Astrocyte of the spinal cord (primary cell): ENCODE measurements around the gene SORL1-AS1.

ENCODE experiments used
- DNase-seq: peaks from one replicate; pipeline ENCODE4 v3.0.0; 2011; ENCODE audit warnings: low read depth, low spot score
- H3K4me3 ChIP-seq: 2 replicates; pipeline ENCODE4 v1.5.1; 2011; ENCODE audit warnings: low read depth, mild to moderate bottlenecking, low read length, moderate library complexity
- in situ Hi-C: cut with HindIII; loops from 2 replicates; pipeline ENCODE4 v1.10.0; 2017; ENCODE audit warnings: low sequenced_read_pairs
- TF ChIP-seq, protein P1 (sequence below): IDR thresholded peaks from 2 replicates; pipeline ENCODE4 v1.5.1; 2012; ENCODE audit warnings: low read depth, mild to moderate bottlenecking, low read length, inconsistent platforms

SORL1-AS1 gene

DNA sequence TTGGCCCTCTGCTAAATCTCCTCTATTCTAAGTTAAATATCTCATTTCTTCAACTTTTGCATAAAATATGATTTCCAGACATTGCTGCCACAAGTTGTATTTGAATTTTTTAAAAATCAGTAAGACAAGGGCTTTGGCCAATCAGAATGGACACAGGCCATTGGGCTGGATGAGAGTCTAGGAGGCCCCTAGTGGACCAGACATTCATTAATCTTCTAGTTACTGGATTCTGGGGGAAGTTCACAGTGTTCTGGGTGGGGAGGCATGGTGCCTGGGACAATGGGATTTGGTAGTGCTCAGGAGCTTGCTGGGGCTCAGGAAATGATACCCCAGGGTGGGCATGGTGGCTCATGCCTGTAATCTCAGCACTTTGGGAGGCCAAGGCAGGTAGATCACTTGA lies 13.0 kb downstream of the SORL1-AS1 start:
- no peak overlapping the region for H3K4me3 ChIP-seq
- TF ChIP-seq, protein P1, sequence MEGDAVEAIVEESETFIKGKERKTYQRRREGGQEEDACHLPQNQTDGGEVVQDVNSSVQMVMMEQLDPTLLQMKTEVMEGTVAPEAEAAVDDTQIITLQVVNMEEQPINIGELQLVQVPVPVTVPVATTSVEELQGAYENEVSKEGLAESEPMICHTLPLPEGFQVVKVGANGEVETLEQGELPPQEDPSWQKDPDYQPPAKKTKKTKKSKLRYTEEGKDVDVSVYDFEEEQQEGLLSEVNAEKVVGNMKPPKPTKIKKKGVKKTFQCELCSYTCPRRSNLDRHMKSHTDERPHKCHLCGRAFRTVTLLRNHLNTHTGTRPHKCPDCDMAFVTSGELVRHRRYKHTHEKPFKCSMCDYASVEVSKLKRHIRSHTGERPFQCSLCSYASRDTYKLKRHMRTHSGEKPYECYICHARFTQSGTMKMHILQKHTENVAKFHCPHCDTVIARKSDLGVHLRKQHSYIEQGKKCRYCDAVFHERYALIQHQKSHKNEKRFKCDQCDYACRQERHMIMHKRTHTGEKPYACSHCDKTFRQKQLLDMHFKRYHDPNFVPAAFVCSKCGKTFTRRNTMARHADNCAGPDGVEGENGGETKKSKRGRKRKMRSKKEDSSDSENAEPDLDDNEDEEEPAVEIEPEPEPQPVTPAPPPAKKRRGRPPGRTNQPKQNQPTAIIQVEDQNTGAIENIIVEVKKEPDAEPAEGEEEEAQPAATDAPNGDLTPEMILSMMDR: no peak
- no peak for DNase-seq
- in situ Hi-C loops: no loop called here

DNA sequence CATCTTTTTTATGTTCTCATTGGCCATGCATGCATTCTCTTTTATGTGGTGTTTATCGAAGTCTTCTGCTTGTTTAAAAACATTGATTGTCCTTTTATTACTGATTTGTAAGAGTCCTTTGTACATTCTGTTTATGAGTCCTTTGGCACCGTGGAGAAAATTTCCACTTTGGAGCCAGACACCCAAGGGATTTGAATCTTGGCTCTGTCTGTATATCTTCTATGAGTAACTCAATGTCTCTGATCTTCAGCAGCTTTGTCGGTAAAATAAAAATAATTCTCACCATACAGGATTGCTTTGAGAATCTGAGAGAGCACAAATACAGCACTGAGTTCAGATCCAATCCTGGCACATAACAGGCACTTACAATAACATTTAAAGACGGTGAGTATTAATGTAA lies 13.4 kb downstream of the SORL1-AS1 start:
- no peak overlapping the region for H3K4me3 ChIP-seq
- TF ChIP-seq, protein P1: no peak
- in situ Hi-C loops: no loop called here
- no peak for DNase-seq

DNA sequence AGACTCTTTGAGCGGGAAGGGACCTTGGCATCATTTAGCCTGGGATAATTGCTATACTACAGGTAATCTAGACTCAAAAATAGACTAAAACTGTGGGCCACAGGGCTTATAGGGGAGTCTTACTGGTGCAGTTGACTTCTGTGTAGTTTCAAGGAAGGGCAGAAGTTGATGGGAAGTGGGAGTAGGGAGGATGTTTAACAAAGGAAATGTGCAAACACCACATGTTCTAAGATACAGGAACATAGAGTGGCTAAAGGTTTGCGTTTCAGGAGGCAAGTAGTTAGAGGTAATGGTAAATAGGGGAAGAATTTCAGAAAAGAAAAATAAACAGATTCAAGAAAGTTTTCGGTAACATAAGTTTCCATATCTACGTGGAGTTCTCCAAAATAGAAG lies 15.1 kb downstream of the SORL1-AS1 start:
- DNase-seq: no peak
- no peak overlapping the region for H3K4me3 ChIP-seq
- in situ Hi-C loops: no loop called here

DNA sequence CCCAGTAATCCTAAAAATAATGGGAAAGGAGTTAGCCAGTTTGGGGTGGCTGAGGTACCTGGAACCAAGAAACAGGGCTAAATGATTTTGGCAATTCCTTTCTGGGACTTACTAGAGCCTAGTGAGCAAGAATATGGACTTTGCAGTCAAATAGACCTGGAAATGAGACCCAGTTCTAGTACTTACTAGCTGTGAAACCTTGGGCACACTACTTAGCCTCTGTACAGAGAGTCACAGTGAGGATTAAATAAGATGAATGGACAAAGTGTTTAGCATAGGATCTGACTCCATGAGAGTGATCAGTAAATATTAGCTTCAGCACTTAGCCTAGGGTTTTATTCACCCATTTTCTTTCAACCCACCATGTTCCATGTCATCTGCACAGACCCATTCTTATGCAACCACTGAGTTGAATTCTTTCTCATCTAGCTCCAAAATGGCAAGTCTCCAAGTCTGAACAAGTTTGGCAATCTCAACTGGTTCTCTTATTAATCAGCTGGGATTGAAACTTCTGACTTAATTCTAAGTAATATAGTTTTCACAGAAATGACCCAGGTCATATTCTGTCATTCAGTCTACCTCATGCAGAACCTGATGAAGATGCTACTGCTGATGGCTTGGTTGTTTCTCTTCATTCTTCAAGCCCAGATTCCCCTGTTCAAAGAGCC lies 15.6 kb downstream of the SORL1-AS1 start:
- in situ Hi-C loops: no loop called here
- H3K4me3 ChIP-seq: no peak overlapping the region
- TF ChIP-seq, protein P1: no peak
- DNase-seq: no peak

More for the DNA sequence above, 15.1 kb downstream of the SORL1-AS1 start:
- TF ChIP-seq, protein P1: no peak

DNA sequence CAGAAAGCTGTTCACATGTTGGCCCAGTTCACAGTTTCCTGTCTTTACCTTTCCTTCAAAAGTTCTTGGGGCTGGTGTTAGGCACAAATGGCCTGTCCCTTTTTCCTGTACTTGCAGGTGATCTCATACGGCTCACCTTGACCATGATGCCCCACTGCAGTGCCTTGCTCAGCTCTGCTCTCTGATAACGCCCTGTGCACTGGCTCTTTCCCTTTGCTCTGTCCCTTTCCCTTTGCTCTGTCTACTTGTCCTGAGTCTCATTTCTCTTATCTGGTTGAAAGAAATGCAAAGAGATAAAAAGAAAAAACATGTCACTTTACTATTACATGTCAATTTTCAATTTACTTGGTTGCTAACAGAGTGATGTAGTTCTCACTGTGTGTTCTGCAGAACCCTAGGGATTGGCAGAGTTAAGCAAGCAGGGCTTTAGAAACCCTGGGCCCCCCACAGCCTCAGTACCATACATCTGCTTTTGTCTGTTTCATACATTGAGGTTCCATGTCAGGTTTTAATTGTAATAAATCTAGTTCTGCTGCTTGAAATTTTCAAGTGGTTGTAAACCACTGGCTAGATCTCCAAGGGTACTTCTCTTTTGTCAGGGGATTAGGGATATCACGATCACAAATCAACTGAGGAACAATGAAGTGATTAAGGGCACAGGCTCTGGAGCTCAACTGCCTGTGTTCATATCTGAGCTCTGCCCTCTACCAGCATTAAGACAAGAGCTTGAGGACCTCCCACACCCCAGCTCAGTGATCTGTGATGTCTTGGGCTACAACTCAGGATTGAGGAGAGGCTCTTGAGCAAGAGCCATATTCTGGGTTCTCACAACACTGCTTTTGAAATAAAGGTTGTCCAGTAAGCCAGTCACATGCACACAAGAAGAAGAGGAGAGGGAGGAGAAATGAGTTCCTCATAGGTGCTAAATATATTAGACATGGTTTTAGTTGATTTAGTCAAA lies 16.9 kb downstream of the SORL1-AS1 start:
- TF ChIP-seq, protein P1: no peak
- no peak for DNase-seq
- no peak overlapping the region for H3K4me3 ChIP-seq
- in situ Hi-C loops: no loop called here

DNA sequence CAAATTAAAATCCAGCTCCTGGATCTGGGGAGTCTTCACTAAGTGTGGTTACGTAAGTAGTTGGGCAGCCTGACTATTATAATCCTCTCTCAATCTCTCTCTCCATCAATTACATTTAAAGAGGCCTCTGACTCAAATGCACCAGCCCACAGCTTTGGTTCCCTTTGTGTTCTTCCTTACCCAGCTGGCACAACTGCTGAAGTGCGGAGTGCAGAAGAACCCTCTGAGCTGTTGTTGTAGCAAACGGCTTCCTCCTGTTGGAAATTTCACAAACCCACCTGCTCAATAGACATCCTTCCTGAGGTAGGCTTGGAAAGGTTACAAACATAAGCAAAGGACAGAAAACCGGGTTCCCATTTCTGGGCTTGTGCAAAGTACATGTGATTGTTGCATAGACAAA lies 17.6 kb downstream of the SORL1-AS1 start:
- in situ Hi-C loops: no loop called here
- TF ChIP-seq, protein P1: no peak
- DNase-seq: no peak
- no peak overlapping the region for H3K4me3 ChIP-seq
